ENCODE data around the gene MYO15B. TPM values are rescaled to one million over a fixed set of nuclear protein-coding genes. Genes with fewer than 3 reads are reported as not detected.
A peak's percentile ranks its signal among the peaks of the same experiment; 100 is the strongest.

MYO15B gene
- total and polyA plus RNA-seq, 2 experiments from 2014 or later, result 124 to 153 TPM

DNA sequence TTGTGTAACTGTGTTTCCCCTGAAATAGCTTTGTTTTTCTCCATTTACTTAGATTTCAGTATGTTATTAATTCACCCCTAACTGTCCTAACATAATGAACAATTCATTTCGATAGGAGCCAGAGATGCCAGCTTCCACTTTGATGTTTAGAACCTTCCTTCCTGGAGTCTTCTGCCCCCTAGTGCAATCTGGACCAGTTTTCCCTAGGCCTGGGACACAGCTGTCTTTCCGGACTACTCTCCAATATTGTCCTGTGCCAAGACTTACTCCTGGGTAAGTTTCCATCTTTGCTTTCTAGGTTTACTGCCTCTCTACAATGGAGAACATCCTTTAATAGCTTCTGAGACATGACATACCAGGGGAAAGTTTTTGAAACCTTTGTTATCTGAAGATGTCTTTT lies 66.6 kb downstream of the MYO15B start:
- H3K9me2 ChIP-seq (replicated peaks; ENCODE audit: insufficient read depth), result no peaks in the 10 kb centered on the region
- H3K27ac ChIP-seq, result no peak overlapping the region
- no peaks in the 10 kb centered on the region for H3K9me3 ChIP-seq (ENCODE audit: low read depth)
- WGBS (ENCODE audit: low lambda C conversion rate, missing lambda C conversion rate), result 78% methylated on average over 2 of the region's 2 CpGs
- TF ChIP-seq EZH2 (IDR thresholded peaks at IDR 0.05; ENCODE audit: borderline replicate concordance), result no peak
- TF ChIP-seq, protein P1, sequence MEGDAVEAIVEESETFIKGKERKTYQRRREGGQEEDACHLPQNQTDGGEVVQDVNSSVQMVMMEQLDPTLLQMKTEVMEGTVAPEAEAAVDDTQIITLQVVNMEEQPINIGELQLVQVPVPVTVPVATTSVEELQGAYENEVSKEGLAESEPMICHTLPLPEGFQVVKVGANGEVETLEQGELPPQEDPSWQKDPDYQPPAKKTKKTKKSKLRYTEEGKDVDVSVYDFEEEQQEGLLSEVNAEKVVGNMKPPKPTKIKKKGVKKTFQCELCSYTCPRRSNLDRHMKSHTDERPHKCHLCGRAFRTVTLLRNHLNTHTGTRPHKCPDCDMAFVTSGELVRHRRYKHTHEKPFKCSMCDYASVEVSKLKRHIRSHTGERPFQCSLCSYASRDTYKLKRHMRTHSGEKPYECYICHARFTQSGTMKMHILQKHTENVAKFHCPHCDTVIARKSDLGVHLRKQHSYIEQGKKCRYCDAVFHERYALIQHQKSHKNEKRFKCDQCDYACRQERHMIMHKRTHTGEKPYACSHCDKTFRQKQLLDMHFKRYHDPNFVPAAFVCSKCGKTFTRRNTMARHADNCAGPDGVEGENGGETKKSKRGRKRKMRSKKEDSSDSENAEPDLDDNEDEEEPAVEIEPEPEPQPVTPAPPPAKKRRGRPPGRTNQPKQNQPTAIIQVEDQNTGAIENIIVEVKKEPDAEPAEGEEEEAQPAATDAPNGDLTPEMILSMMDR (IDR thresholded peaks at IDR 0.05; ENCODE audit: poor library complexity), result peak; percentile 8
- H4K20me1 ChIP-seq (ENCODE audit: insufficient read depth, poor library complexity, severe bottlenecking), result no peaks in the 10 kb centered on the region
- DNase-seq (ENCODE audit: low spot score), result no peak
- no peaks in the 10 kb centered on the region for H3K4me1 ChIP-seq (ENCODE audit: insufficient read depth)
- H2AFZ ChIP-seq, result no peak overlapping the region
- no peaks in the 10 kb centered on the region for H3K36me3 ChIP-seq (replicated peaks; ENCODE audit: insufficient read depth, low read depth)
- no peaks in the 10 kb centered on the region for H3K79me2 ChIP-seq
- no peak overlapping the region for H3K4me2 ChIP-seq
- no peaks in the 10 kb centered on the region for H3K27me3 ChIP-seq
- no peak overlapping the region for H3K4me3 ChIP-seq

DNA sequence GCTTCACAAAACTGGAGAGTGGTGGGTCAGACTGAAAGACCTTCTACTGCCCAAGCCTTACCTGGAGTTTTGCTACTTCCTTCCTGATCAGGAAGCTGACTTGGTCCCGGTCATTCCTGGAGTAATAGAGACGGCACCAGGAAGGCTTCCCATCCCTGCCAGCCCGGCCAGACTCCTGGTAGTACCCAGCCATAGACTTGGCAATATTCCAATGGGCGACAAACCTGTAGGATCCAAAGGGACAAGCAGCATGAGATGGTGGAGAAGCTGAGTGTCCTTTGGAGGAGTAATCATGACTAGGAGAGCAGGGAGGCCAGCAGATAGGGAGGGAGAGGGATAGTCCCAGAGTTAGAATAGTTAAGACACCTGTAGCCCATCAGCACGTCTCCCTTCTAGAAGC lies 70.6 kb downstream of the MYO15B start:
- H3K4me2 ChIP-seq, result no peak overlapping the region
- H4K20me1 ChIP-seq (ENCODE audit: insufficient read depth, poor library complexity, severe bottlenecking), result no peaks in the 10 kb centered on the region
- no peak overlapping the region for H2AFZ ChIP-seq
- no peaks in the 10 kb centered on the region for H3K4me1 ChIP-seq (ENCODE audit: insufficient read depth)
- no peaks in the 10 kb centered on the region for H3K36me3 ChIP-seq (replicated peaks; ENCODE audit: insufficient read depth, low read depth)
- no peaks in the 10 kb centered on the region for H3K9me2 ChIP-seq (replicated peaks; ENCODE audit: insufficient read depth)
- no peaks in the 10 kb centered on the region for H3K9me3 ChIP-seq (ENCODE audit: low read depth)
- DNase-seq (ENCODE audit: low spot score), result no peak
- WGBS (ENCODE audit: low lambda C conversion rate, missing lambda C conversion rate), result 93% methylated on average over 5 of the region's 5 CpGs
- no peak overlapping the region for H3K27ac ChIP-seq
- H3K27me3 ChIP-seq, result no peaks in the 10 kb centered on the region
- no peak overlapping the region for H3K4me3 ChIP-seq
- TF ChIP-seq EZH2 (IDR thresholded peaks at IDR 0.05; ENCODE audit: borderline replicate concordance) (no peak), EZH2phosphoT487 (IDR thresholded peaks at IDR 0.05; ENCODE audit: low read depth, severe bottlenecking, unreplicated experiment) (no peak)
- TF ChIP-seq, protein P1 (IDR thresholded peaks at IDR 0.05; ENCODE audit: poor library complexity), result no peak
- no peaks in the 10 kb centered on the region for H3K79me2 ChIP-seq

DNA sequence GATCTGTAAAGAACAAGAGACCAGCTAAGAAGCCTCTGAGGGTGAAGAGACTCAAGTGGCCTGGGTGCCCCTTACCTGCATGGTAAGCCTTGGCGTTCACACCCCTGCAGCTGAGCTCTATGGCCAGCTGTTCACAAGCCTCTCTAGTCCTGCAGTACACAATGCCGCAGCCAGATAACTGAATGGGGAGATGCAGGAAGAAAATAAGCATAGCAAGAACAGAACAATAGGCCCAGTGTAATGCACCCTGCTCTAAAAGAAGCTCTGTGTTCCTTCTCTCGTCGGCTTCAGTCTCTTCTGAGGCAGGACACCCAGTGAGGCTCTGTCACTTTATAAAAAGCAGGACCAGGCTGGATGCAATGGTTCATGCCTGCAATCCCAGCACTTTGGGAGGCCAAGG lies 73.9 kb downstream of the MYO15B start:
- Histone ChIP-seq H3K27ac (no peak overlapping the region), H3K4me3 (no peak overlapping the region), H3K4me1 (ENCODE audit: insufficient read depth) (peaks cover 4% of the 10 kb centered on the region), H3K9me3 (ENCODE audit: low read depth) (no peaks in the 10 kb centered on the region), H3K4me2 (no peak overlapping the region), H4K20me1 (ENCODE audit: insufficient read depth, poor library complexity, severe bottlenecking) (no peaks in the 10 kb centered on the region), H2AFZ (no peak overlapping the region), H3K27me3 (no peaks in the 10 kb centered on the region), H3K36me3 (replicated peaks; ENCODE audit: insufficient read depth, low read depth) (no peaks in the 10 kb centered on the region), H3K79me2 (peaks cover 14% of the 10 kb centered on the region), H3K9me2 (replicated peaks; ENCODE audit: insufficient read depth) (no peaks in the 10 kb centered on the region)
- 96% methylated on average over 4 of the region's 4 CpGs for WGBS (ENCODE audit: low lambda C conversion rate, missing lambda C conversion rate)
- no peak for DNase-seq (ENCODE audit: low spot score)
- TF ChIP-seq, protein P1 (IDR thresholded peaks at IDR 0.05; ENCODE audit: poor library complexity), result no peak
- TF ChIP-seq EZH2 (IDR thresholded peaks at IDR 0.05; ENCODE audit: borderline replicate concordance), result no peak
- TF ChIP-seq EZH2phosphoT487 (IDR thresholded peaks at IDR 0.05; ENCODE audit: low read depth, severe bottlenecking, unreplicated experiment), result no peak

DNA sequence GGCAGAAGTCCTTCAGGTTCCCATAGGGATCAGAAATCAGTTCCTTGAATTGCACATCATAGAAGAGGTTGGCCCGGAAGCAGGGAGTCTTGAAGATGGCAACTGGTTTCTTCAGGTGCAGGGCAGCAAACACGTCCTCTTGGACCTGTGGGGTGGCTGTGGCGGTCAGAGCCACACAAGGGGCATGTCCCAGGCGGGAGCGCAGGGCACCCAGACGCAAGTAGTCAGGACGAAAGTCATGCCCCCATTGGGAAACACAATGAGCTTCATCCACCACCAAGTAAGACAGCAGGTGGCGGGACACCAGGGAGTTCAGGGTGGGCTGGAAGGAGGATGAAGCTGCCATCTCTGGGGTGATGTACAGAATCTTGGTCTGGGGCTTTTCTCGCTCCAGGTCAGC lies 74.9 kb downstream of the MYO15B start:
- no peak for DNase-seq (ENCODE audit: low spot score)
- H3K4me1 ChIP-seq (ENCODE audit: insufficient read depth), result peaks cover 4% of the 10 kb centered on the region
- peaks cover 20% of the 10 kb centered on the region for H3K79me2 ChIP-seq
- H4K20me1 ChIP-seq (ENCODE audit: insufficient read depth, poor library complexity, severe bottlenecking), result no peaks in the 10 kb centered on the region
- no peaks in the 10 kb centered on the region for H3K9me2 ChIP-seq (replicated peaks; ENCODE audit: insufficient read depth)
- no peak for TF ChIP-seq EZH2phosphoT487 (IDR thresholded peaks at IDR 0.05; ENCODE audit: low read depth, severe bottlenecking, unreplicated experiment)
- TF ChIP-seq EZH2 (IDR thresholded peaks at IDR 0.05; ENCODE audit: borderline replicate concordance), result no peak
- TF ChIP-seq, protein P1 (IDR thresholded peaks at IDR 0.05; ENCODE audit: poor library complexity), result no peak
- H3K9me3 ChIP-seq (ENCODE audit: low read depth), result no peaks in the 10 kb centered on the region
- WGBS (ENCODE audit: low lambda C conversion rate, missing lambda C conversion rate), result 96% methylated on average over 9 of the region's 9 CpGs
- H3K36me3 ChIP-seq (replicated peaks; ENCODE audit: insufficient read depth, low read depth), result no peaks in the 10 kb centered on the region
- H3K27ac ChIP-seq, result no peak overlapping the region
- no peaks in the 10 kb centered on the region for H3K27me3 ChIP-seq
- H3K4me2 ChIP-seq, result no peak overlapping the region
- H3K4me3 ChIP-seq, result no peak overlapping the region
- H2AFZ ChIP-seq, result no peak overlapping the region
